Peyer's patch (tissue), 4 donors: ENCODE results near the gene RPS15A. TPM values are rescaled to one million over a fixed set of nuclear protein-coding genes. Genes with fewer than 3 reads are reported as not detected.

Experiments
- DNase-seq, 3 donors: peaks; one replicate each; pipeline ENCODE4 v3.0.0-alpha.2; 2017 to 2019
- H3K27ac ChIP-seq, 4 donors: fragments of 200-600 bp; sonication (generic); one replicate each; pipeline ENCODE4 v1.5.1; 2016 to 2019
- H3K27me3 ChIP-seq, 2 donors: fragments of 200-600 bp; sonication (generic); one replicate each; pipeline ENCODE4 v1.5.1; 2019
- H3K36me3 ChIP-seq, 3 donors: fragments of 200-600 bp; sonication (generic); one replicate each; pipeline ENCODE4 v1.5.1; 2016 to 2019
- H3K4me1 ChIP-seq, 4 donors: fragments of 200-600 bp; sonication (generic); one replicate each; pipeline ENCODE4 v1.5.1; 2016 to 2019
- H3K4me3 ChIP-seq, 4 donors: fragments of 200-600 bp; sonication (generic); 1 replicate in 3 of 4; 2 replicates in 1 of 4; pipeline ENCODE4 v1.5.1; 2016 to 2019; ENCODE audit warnings: mild to moderate bottlenecking in 1 of 4
- H3K9me3 ChIP-seq, 4 donors: fragments of 200-600 bp; sonication (generic); one replicate each; pipeline ENCODE4 v1.5.1; 2016 to 2019; ENCODE audit warnings: mild to moderate bottlenecking in 1 of 4
- CTCF ChIP-seq, 6 experiments: fragments of 450-650 bp in 4 of 6; fragments of 200-600 bp in 2 of 6; sonication (generic) in 1 of 6; IDR thresholded peaks; one replicate each; pipeline ENCODE4 v1.5.1; 2017 to 2019; ENCODE audit warnings: antibody characterized with exemption in 6 of 6, mild to moderate bottlenecking in 3 of 6, moderate library complexity in 1 of 6
- POLR2A ChIP-seq, 2 donors: fragments of 450-650 bp; IDR thresholded peaks; one replicate each; pipeline ENCODE4 v1.5.1; 2017; ENCODE audit warnings: antibody characterized with exemption in 2 of 2, mild to moderate bottlenecking in 2 of 2, moderate library complexity in 2 of 2
- total RNA-seq, 4 donors: library from RNA; depleted of rRNA; stranded (reverse); fragments of >200 nt; gene quantifications; one replicate each; pipeline ENCODE4 v1.1.0, GENCODE V29; 2016

Gene RPS15A
- 100 to 1,000 TPM; 361 to 943 (median 495) TPM for total RNA-seq

GRCh38 chr16:18789850-18790706 lies at the start of gene RPS15A:
RPS15A (minus strand) TSS chr16:18790334; CDS start chr16:18789113, 1,221 bp downstream.
- Histone ChIP-seq H3K36me3 (peaks cover 0 to 60% (median 4%) of the 10 kb centered on the region in 3 donors), H3K27me3 (no peaks in the 10 kb centered on the region), H3K9me3 (no peaks in the 10 kb centered on the region), H3K27ac (peak within 1 kb of the TSS; percentile 75 to 89 (median 82)), H3K4me1 (peaks cover 0 to 39% (median 13%) of the 10 kb centered on the region in 4 donors), H3K4me3 (peak within 1 kb of the TSS; percentile 72 to 90 (median 83))
- peak; percentile 90 to 97 (median 92) for DNase-seq
- TF ChIP-seq POLR2A (IDR thresholded peaks at IDR 0.05) (peak; percentile 63 to 76), CTCF (IDR thresholded peaks at IDR 0.05) (no peak)

- no peaks in the 10 kb centered on the region for H3K4me1 ChIP-seq
- TF ChIP-seq CTCF (IDR thresholded peaks at IDR 0.05) (no peak), POLR2A (IDR thresholded peaks at IDR 0.05) (no peak)
- H3K27ac ChIP-seq, result no peak overlapping the region
- peaks cover 0 to 95% (median 7%) of the 10 kb centered on the region in 3 donors for H3K36me3 ChIP-seq
- DNase-seq, result no peak
- H3K9me3 ChIP-seq, result no peaks in the 10 kb centered on the region
- no peak overlapping the region for H3K4me3 ChIP-seq
- no peaks in the 10 kb centered on the region for H3K27me3 ChIP-seq
Observed at GRCh38 chr16:18839555-18839954, 49.4 kb upstream of the RPS15A start.

- DNase-seq, result no peak
- Histone ChIP-seq H3K36me3 (peaks cover 0 to 99% (median 7%) of the 10 kb centered on the region in 3 donors), H3K27ac (no peak overlapping the region), H3K27me3 (no peaks in the 10 kb centered on the region), H3K4me1 (no peaks in the 10 kb centered on the region), H3K9me3 (no peaks in the 10 kb centered on the region), H3K4me3 (no peak overlapping the region)
- no peak for TF ChIP-seq POLR2A (IDR thresholded peaks at IDR 0.05)
- TF ChIP-seq CTCF (IDR thresholded peaks at IDR 0.05), result no peak
Observed at GRCh38 chr16:18836702-18837101, 46.6 kb upstream of the RPS15A start.

GRCh38 chr16:18834864-18835263 lies 44.7 kb upstream of the RPS15A start:
- DNase-seq, result no peak
- no peaks in the 10 kb centered on the region for H3K27me3 ChIP-seq
- H3K4me1 ChIP-seq, result no peaks in the 10 kb centered on the region
- no peak overlapping the region for H3K4me3 ChIP-seq
- no peaks in the 10 kb centered on the region for H3K9me3 ChIP-seq
- no peak overlapping the region for H3K27ac ChIP-seq
- peaks cover 0 to 100% (median 7%) of the 10 kb centered on the region in 3 donors for H3K36me3 ChIP-seq
- TF ChIP-seq POLR2A (IDR thresholded peaks at IDR 0.05) (no peak), CTCF (IDR thresholded peaks at IDR 0.05) (no peak)

GRCh38 chr16:18833707-18834505 lies 43.8 kb upstream of the RPS15A start:
- Histone ChIP-seq H3K4me1 (no peaks in the 10 kb centered on the region), H3K9me3 (no peaks in the 10 kb centered on the region), H3K4me3 (no peak overlapping the region), H3K27ac (no peak overlapping the region), H3K36me3 (peaks cover 0 to 100% (median 7%) of the 10 kb centered on the region in 3 donors), H3K27me3 (no peaks in the 10 kb centered on the region)
- no peak for DNase-seq
- TF ChIP-seq CTCF (IDR thresholded peaks at IDR 0.05) (no peak), POLR2A (IDR thresholded peaks at IDR 0.05) (no peak)
